Activated naive CD8-positive, alpha-beta T cell treated with anti-CD3 and anti-CD28 coated beads, Interleukin-2, amount 50 U/mL, for 24 hours (primary cell): ENCODE results near the gene NELFCD.

Experiments
- ATAC-seq: fragments of 150-1000 bp; cut with Tn5 transposase; one replicate; pipeline ENCODE4 v1.10.0; 2021
- DNase-seq: peaks from one replicate; pipeline ENCODE4 v3.0.0; 2021
- H3K27ac Mint-ChIP-seq: one replicate; pipeline ENCODE4 v1.8.0; 2021; ENCODE audit warnings: mild to moderate bottlenecking, mixed read lengths
- H3K27me3 Mint-ChIP-seq: one replicate; pipeline ENCODE4 v1.8.0; 2021; ENCODE audit warnings: mixed read lengths
- H3K36me3 Mint-ChIP-seq: one replicate; pipeline ENCODE4 v1.8.0; 2021; ENCODE audit warnings: low read depth, mixed read lengths
- H3K4me1 Mint-ChIP-seq: one replicate; pipeline ENCODE4 v1.8.0; 2021; ENCODE audit warnings: mixed read lengths
- H3K4me3 Mint-ChIP-seq: one replicate; pipeline ENCODE4 v1.8.0; 2021; ENCODE audit warnings: mild to moderate bottlenecking, moderate library complexity, mixed read lengths
- H3K9me3 Mint-ChIP-seq: one replicate; pipeline ENCODE4 v1.8.0; 2021; ENCODE audit warnings: mixed read lengths

NELFCD gene

GRCh38 chr20:59015812-59016711 is 35.0 kb downstream of the NELFCD start:
- no peak for DNase-seq
- H3K4me1 Mint-ChIP-seq: peaks cover 49% of the 10 kb centered on the region
- no peaks in the 10 kb centered on the region for H3K36me3 Mint-ChIP-seq
- no peak for ATAC-seq
- H3K27ac Mint-ChIP-seq: peak overlapping the region; percentile 41
- no peaks in the 10 kb centered on the region for H3K27me3 Mint-ChIP-seq
- no peak overlapping the region for H3K4me3 Mint-ChIP-seq
- no peaks in the 10 kb centered on the region for H3K9me3 Mint-ChIP-seq

- DNase-seq (no peak), ATAC-seq (peak; percentile 42)
- Mint-ChIP-seq H3K27me3 (no peaks in the 10 kb centered on the region), H3K36me3 (no peaks in the 10 kb centered on the region), H3K4me3 (no peak overlapping the region), H3K4me1 (peaks cover 47% of the 10 kb centered on the region), H3K27ac (peak overlapping the region; percentile 44), H3K9me3 (no peaks in the 10 kb centered on the region)
Measured at GRCh38 chr20:59016795-59017492, 35.9 kb downstream of the NELFCD start.

GRCh38 chr20:59017493-59018231 is 36.6 kb downstream of the NELFCD start:
- no peaks in the 10 kb centered on the region for H3K27me3 Mint-ChIP-seq

GRCh38 chr20:59018817-59019216 is 37.8 kb downstream of the NELFCD start:
- ATAC-seq (no peak), DNase-seq (no peak)
- Mint-ChIP-seq H3K4me3 (no peak overlapping the region), H3K27ac (no peak overlapping the region), H3K9me3 (no peaks in the 10 kb centered on the region), H3K36me3 (peaks cover 11% of the 10 kb centered on the region), H3K27me3 (no peaks in the 10 kb centered on the region), H3K4me1 (peaks cover 37% of the 10 kb centered on the region)

More at GRCh38 chr20:59017493-59018231, 36.6 kb downstream of the NELFCD start:
- Mint-ChIP-seq H3K9me3 (no peaks in the 10 kb centered on the region), H3K4me3 (no peak overlapping the region), H3K36me3 (peaks cover 3% of the 10 kb centered on the region), H3K27ac (no peak overlapping the region), H3K4me1 (peaks cover 46% of the 10 kb centered on the region)
- no peak for DNase-seq
- no peak for ATAC-seq

GRCh38 chr20:59019217-59019616 is 38.2 kb downstream of the NELFCD start, which contains the start of gene TUBB1:
Gene TUBB1 (plus strand): TSS chr20:59019429. CDS start chr20:59019523, 94 bp downstream.
- H3K36me3 Mint-ChIP-seq: peaks cover 14% of the 10 kb centered on the region
- H3K27ac Mint-ChIP-seq: no peak within 1 kb of the TSS
- ATAC-seq: no peak
- peaks cover 33% of the 10 kb centered on the region for H3K4me1 Mint-ChIP-seq
- no peak for DNase-seq
- no peak within 1 kb of the TSS for H3K4me3 Mint-ChIP-seq
- H3K9me3 Mint-ChIP-seq: no peaks in the 10 kb centered on the region
- H3K27me3 Mint-ChIP-seq: no peaks in the 10 kb centered on the region

- Mint-ChIP-seq H3K27me3 (no peaks in the 10 kb centered on the region), H3K27ac (no peak overlapping the region), H3K36me3 (peaks cover 26% of the 10 kb centered on the region), H3K9me3 (no peaks in the 10 kb centered on the region), H3K4me3 (no peak overlapping the region), H3K4me1 (peaks cover 24% of the 10 kb centered on the region)
- DNase-seq (no peak), ATAC-seq (no peak)
Measured at GRCh38 chr20:59020938-59021551, 40.0 kb downstream of the NELFCD start.

- H3K4me3 Mint-ChIP-seq: no peak overlapping the region
- DNase-seq (no peak), ATAC-seq (no peak)
- H3K27me3 Mint-ChIP-seq: no peaks in the 10 kb centered on the region
- H3K9me3 Mint-ChIP-seq: no peaks in the 10 kb centered on the region
- peaks cover 41% of the 10 kb centered on the region for H3K36me3 Mint-ChIP-seq
- no peak overlapping the region for H3K27ac Mint-ChIP-seq
- H3K4me1 Mint-ChIP-seq: peaks cover 20% of the 10 kb centered on the region
Measured at GRCh38 chr20:59022754-59023153, 41.7 kb downstream of the NELFCD start.

GRCh38 chr20:59023616-59024015 is 42.6 kb downstream of the NELFCD start:
- no peak overlapping the region for H3K27ac Mint-ChIP-seq
- H3K27me3 Mint-ChIP-seq: no peaks in the 10 kb centered on the region
- H3K4me3 Mint-ChIP-seq: no peak overlapping the region
- peaks cover 28% of the 10 kb centered on the region for H3K4me1 Mint-ChIP-seq
- peaks cover 50% of the 10 kb centered on the region for H3K36me3 Mint-ChIP-seq
- DNase-seq: no peak
- ATAC-seq: no peak
- H3K9me3 Mint-ChIP-seq: no peaks in the 10 kb centered on the region

- Mint-ChIP-seq H3K4me1 (peaks cover 33% of the 10 kb centered on the region), H3K4me3 (no peak overlapping the region), H3K27ac (no peak overlapping the region), H3K36me3 (peaks cover 55% of the 10 kb centered on the region), H3K9me3 (no peaks in the 10 kb centered on the region), H3K27me3 (no peaks in the 10 kb centered on the region)
- DNase-seq: no peak
- no peak for ATAC-seq
Measured at GRCh38 chr20:59024111-59024530, 43.1 kb downstream of the NELFCD start.

- Mint-ChIP-seq H3K36me3 (peaks cover 65% of the 10 kb centered on the region), H3K4me1 (peaks cover 43% of the 10 kb centered on the region), H3K4me3 (no peak overlapping the region), H3K27ac (no peak overlapping the region), H3K27me3 (no peaks in the 10 kb centered on the region), H3K9me3 (no peaks in the 10 kb centered on the region)
- DNase-seq: no peak
- ATAC-seq: no peak
Measured at GRCh38 chr20:59025086-59025485, 44.0 kb downstream of the NELFCD start.

- Mint-ChIP-seq H3K9me3 (no peaks in the 10 kb centered on the region), H3K36me3 (peaks cover 69% of the 10 kb centered on the region), H3K4me3 (no peak overlapping the region), H3K27ac (no peak overlapping the region), H3K4me1 (peaks cover 47% of the 10 kb centered on the region), H3K27me3 (no peaks in the 10 kb centered on the region)
- DNase-seq: no peak
- no peak for ATAC-seq
Measured at GRCh38 chr20:59025511-59025910, 44.5 kb downstream of the NELFCD start.

GRCh38 chr20:59026904-59027740 is 46.1 kb downstream of the NELFCD start:
- H3K27me3 Mint-ChIP-seq: no peaks in the 10 kb centered on the region
- H3K27ac Mint-ChIP-seq: peak overlapping the region; percentile 8
- H3K9me3 Mint-ChIP-seq: no peaks in the 10 kb centered on the region
- no peak overlapping the region for H3K4me3 Mint-ChIP-seq
- DNase-seq (no peak), ATAC-seq (no peak)
- H3K36me3 Mint-ChIP-seq: peaks cover 79% of the 10 kb centered on the region
- peaks cover 51% of the 10 kb centered on the region for H3K4me1 Mint-ChIP-seq

GRCh38 chr20:59027741-59028320 is 46.8 kb downstream of the NELFCD start:
- ATAC-seq: no peak
- Mint-ChIP-seq H3K36me3 (peaks cover 77% of the 10 kb centered on the region), H3K4me3 (peak overlapping the region; percentile 9), H3K9me3 (no peaks in the 10 kb centered on the region), H3K4me1 (peaks cover 54% of the 10 kb centered on the region), H3K27me3 (no peaks in the 10 kb centered on the region), H3K27ac (peak overlapping the region; percentile 8)
- DNase-seq: no peak
